Panc1 (cell line): ENCODE data around the gene KIRREL3. TPM values are rescaled to one million over a fixed set of nuclear protein-coding genes. Genes with fewer than 3 reads are reported as not detected.

Source experiments
- ATAC-seq: fragments of 200-7000 bp; cut with Tn5 transposase; 2 replicates; pipeline ENCODE4 v1.9.1; 2020; ENCODE audit warnings: mild to moderate bottlenecking, moderate library complexity
- BruUV-seq: library from RNA; stranded (reverse); fragments of 400-500 nt; replicated peaks from 2 replicates; lab custom pipeline; 2021; lab: Mats Ljungman, UMichigan
- CTCF ChIA-PET: fragments of 300-600 bp; sonication (Branson Sonifier 250); formaldehyde crosslinking; loops from one replicate; lab custom pipeline; 2022; ENCODE audit warnings: antibody characterized with exemption; lab: Charles Lee
- POLR2A ChIA-PET: fragments of 300-600 bp; sonication (Branson Sonifier 250); formaldehyde crosslinking; loops from one replicate; lab custom pipeline; 2022; ENCODE audit warnings: antibody characterized with exemption; lab: Charles Lee
- DNase-seq: peaks from one replicate; pipeline ENCODE4 v3.0.0-alpha.2; 2010; ENCODE audit warnings: low read depth, low spot score
- H3K27ac ChIP-seq: 2 replicates; pipeline ENCODE4 v1.5.1; 2011; ENCODE audit warnings: mild to moderate bottlenecking, low read length, inconsistent platforms
- H3K27me3 ChIP-seq: fragments of 200-500 bp; sonication (Bioruptor generic); 2 replicates; pipeline ENCODE4 v1.6.0; 2014; ENCODE audit warnings: low read length, inconsistent platforms; ENCODE audit not compliant: control insufficient read depth, insufficient read depth
- H3K36me3 ChIP-seq: fragments of 200-500 bp; sonication (Bioruptor generic); 2 replicates; pipeline ENCODE4 v1.5.1; 2014; ENCODE audit warnings: inconsistent platforms, mild to moderate bottlenecking, low read length, moderate library complexity; ENCODE audit not compliant: control insufficient read depth, insufficient read depth
- H3K4me1 ChIP-seq: 2 replicates; pipeline ENCODE4 v1.5.1; 2011; ENCODE audit warnings: inconsistent platforms, mild to moderate bottlenecking, low read length, moderate library complexity; ENCODE audit not compliant: control insufficient read depth, insufficient read depth
- H3K4me3 ChIP-seq, 2 experiments: 2 replicates each; pipeline ENCODE4 v1.5.1; 2011 to 2012; ENCODE audit warnings: low read depth in 2 of 2, low read length in 2 of 2, mild to moderate bottlenecking in 2 of 2, inconsistent platforms in 1 of 2, moderate library complexity in 1 of 2
- H3K9me3 ChIP-seq: fragments of 200-500 bp; sonication (Bioruptor generic); 2 replicates; pipeline ENCODE4 v1.5.1; 2014; ENCODE audit warnings: low read depth, mild to moderate bottlenecking, inconsistent platforms, low read length, moderate library complexity; ENCODE audit not compliant: control insufficient read depth, insufficient read depth
- CTCF ChIP-seq: fragments of 450-650 bp; IDR thresholded peaks from 2 replicates; pipeline ENCODE4 v1.5.1; 2017; ENCODE audit warnings: mild to moderate bottlenecking
- POLR2AphosphoS5 ChIP-seq: IDR thresholded peaks from 2 replicates; pipeline ENCODE4 v1.6.1; 2012; ENCODE audit warnings: mild to moderate bottlenecking, low read depth, low read length, moderate library complexity
- SIN3A ChIP-seq: IDR thresholded peaks from 2 replicates; pipeline ENCODE4 v1.6.1; 2012; ENCODE audit warnings: low read depth, mild to moderate bottlenecking, low read length, moderate library complexity, borderline replicate concordance; ENCODE audit not compliant: insufficient read depth
- TCF7L2 ChIP-seq: IDR thresholded peaks from 2 replicates; pipeline ENCODE4 v1.6.1; 2011; ENCODE audit warnings: mild to moderate bottlenecking, low read depth, low read length, inconsistent platforms
- in situ Hi-C: cut with HindIII; loops from 2 replicates; pipeline ENCODE4 v1.10.0; 2016; ENCODE audit warnings: low sequenced_read_pairs, low pct_unique_long_range_greater_than_20kb
- intact Hi-C: fragments of 100-400 bp; cut with micrococcal nuclease; formaldehyde crosslinking; loops from one replicate; pipeline ENCODE4 v1.10.0; 2022; ENCODE audit not compliant: unreplicated experiment
- total RNA-seq: library from RNA; stranded (reverse); gene quantifications from one replicate; pipeline ENCODE4 v1.2.1, GENCODE V29; 2021; ENCODE audit not compliant: unreplicated experiment
- TF ChIP-seq, protein P1 (sequence below), 2 experiments: IDR thresholded peaks; 2 replicates each; pipeline ENCODE4 v1.6.1; 2011 to 2012; ENCODE audit warnings: low read depth in 2 of 2, control low read depth in 1 of 2, low read length in 1 of 2, mild to moderate bottlenecking in 1 of 2, moderate library complexity in 1 of 2; ENCODE audit not compliant: insufficient read depth in 1 of 2

Gene KIRREL3
- total RNA-seq, 1 experiment from 2014 or later: 0.36 TPM

DNA sequence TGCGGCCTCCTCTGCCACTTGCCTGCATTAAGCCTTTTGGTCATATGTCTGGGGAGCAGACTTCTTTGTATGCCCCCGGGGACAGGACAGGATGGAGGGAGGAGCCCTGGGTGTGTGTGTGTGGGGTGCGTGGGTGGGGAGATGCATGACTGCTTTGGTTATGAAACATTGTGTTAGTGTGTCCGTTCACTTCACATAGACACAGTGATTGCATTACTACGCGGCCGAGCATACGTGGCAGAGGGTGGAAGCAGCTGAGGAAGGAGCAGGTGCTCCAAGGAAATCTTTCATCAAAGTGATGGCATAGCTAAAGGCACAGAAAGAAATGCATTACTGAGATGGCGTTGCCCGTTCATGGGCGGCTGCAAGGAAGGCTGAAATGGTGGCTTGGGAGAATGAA is 384.7 kb downstream of the KIRREL3 start:
- intact Hi-C loops: no loop called here
- ChIA-PET POLR2A (no interaction called here), CTCF (no interaction called here)

GRCh38 chr11:126613272-126613671 is 387.3 kb downstream of the KIRREL3 start:
- Histone ChIP-seq H3K36me3 (no peaks in the 10 kb centered on the region), H3K27me3 (peaks cover 8% of the 10 kb centered on the region; the same call in 1 of the 2 replicates), H3K27ac (no peak overlapping the region), H3K4me1 (no peaks in the 10 kb centered on the region), H3K9me3 (no peaks in the 10 kb centered on the region), H3K4me3 (no peak overlapping the region)
- no peak for TF ChIP-seq CTCF
- no peak for TF ChIP-seq POLR2AphosphoS5
- TF ChIP-seq TCF7L2: no peak
- no peak for TF ChIP-seq SIN3A
- TF ChIP-seq, protein P1, sequence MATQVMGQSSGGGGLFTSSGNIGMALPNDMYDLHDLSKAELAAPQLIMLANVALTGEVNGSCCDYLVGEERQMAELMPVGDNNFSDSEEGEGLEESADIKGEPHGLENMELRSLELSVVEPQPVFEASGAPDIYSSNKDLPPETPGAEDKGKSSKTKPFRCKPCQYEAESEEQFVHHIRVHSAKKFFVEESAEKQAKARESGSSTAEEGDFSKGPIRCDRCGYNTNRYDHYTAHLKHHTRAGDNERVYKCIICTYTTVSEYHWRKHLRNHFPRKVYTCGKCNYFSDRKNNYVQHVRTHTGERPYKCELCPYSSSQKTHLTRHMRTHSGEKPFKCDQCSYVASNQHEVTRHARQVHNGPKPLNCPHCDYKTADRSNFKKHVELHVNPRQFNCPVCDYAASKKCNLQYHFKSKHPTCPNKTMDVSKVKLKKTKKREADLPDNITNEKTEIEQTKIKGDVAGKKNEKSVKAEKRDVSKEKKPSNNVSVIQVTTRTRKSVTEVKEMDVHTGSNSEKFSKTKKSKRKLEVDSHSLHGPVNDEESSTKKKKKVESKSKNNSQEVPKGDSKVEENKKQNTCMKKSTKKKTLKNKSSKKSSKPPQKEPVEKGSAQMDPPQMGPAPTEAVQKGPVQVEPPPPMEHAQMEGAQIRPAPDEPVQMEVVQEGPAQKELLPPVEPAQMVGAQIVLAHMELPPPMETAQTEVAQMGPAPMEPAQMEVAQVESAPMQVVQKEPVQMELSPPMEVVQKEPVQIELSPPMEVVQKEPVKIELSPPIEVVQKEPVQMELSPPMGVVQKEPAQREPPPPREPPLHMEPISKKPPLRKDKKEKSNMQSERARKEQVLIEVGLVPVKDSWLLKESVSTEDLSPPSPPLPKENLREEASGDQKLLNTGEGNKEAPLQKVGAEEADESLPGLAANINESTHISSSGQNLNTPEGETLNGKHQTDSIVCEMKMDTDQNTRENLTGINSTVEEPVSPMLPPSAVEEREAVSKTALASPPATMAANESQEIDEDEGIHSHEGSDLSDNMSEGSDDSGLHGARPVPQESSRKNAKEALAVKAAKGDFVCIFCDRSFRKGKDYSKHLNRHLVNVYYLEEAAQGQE (IDR thresholded peaks at IDR 0.05; ENCODE audit: insufficient read depth in 1 of 2, low read depth in 2 of 2, low read length in 1 of 2): no peak
- ChIA-PET CTCF (no interaction called here), POLR2A (no interaction called here)
- no peak for ATAC-seq
- BruUV-seq: no TSS peak
- DNase-seq: no peak
- intact Hi-C loops: no loop called here
- in situ Hi-C loops: no loop called here

More for the DNA sequence above, 384.7 kb downstream of the KIRREL3 start:
- no peak for ATAC-seq
- in situ Hi-C loops: no loop called here
- BruUV-seq: no TSS peak
- Histone ChIP-seq H3K27me3 (peaks cover 8% of the 10 kb centered on the region; the same call in 1 of the 2 replicates), H3K9me3 (no peaks in the 10 kb centered on the region), H3K27ac (no peak overlapping the region), H3K4me1 (no peaks in the 10 kb centered on the region), H3K4me3 (no peak overlapping the region), H3K36me3 (no peaks in the 10 kb centered on the region)
- DNase-seq: no peak
- TF ChIP-seq TCF7L2 (no peak), POLR2AphosphoS5 (no peak), CTCF (no peak)
- TF ChIP-seq, protein P1 (IDR thresholded peaks at IDR 0.05; ENCODE audit: insufficient read depth in 1 of 2, low read depth in 2 of 2, low read length in 1 of 2): no peak
